NCI-H1436 treated with DMSO at 0.1 percent for 48 hours (cell line): Measurements from ENCODE around the gene OTUB2.

Experiments used
- DNase-seq: peaks from one replicate; lab custom pipeline; 2025; lab: John Stamatoyannopoulos, UW

OTUB2 gene

GRCh38 chr14:94026173-94026888 lies at the start of gene OTUB2:
TSS of gene OTUB2 (plus strand) at chr14:94026340. CDS start at chr14:94026538, 198 bp downstream.
- DNase-seq, result peak; percentile 95

- no peak for DNase-seq
These were observed 49.6 kb upstream of the OTUB2 start, which contains the start of gene ASB2 for GRCh38 chr14:93976477-93977057. TSS of gene ASB2 (minus strand) at chr14:93976570. CDS start at chr14:93964539, 12,031 bp downstream.

GRCh38 chr14:93977171-93977570 lies 49.0 kb upstream of the OTUB2 start:
- no peak for DNase-seq

GRCh38 chr14:93977790-93978581 lies 48.2 kb upstream of the OTUB2 start:
- DNase-seq, result no peak

GRCh38 chr14:93978735-93979134 lies 47.4 kb upstream of the OTUB2 start:
- DNase-seq, result no peak

- DNase-seq, result no peak
These were observed 45.5 kb upstream of the OTUB2 start for GRCh38 chr14:93980456-93981201.

GRCh38 chr14:93981316-93982229 lies 44.6 kb upstream of the OTUB2 start:
- DNase-seq, result no peak

GRCh38 chr14:93982230-93983007 lies 43.7 kb upstream of the OTUB2 start:
- DNase-seq, result no peak

GRCh38 chr14:93984070-93984469 lies 42.1 kb upstream of the OTUB2 start:
- no peak for DNase-seq

GRCh38 chr14:93984987-93985410 lies 41.1 kb upstream of the OTUB2 start:
- no peak for DNase-seq

GRCh38 chr14:93986955-93987354 lies 39.2 kb upstream of the OTUB2 start:
- no peak for DNase-seq

GRCh38 chr14:93987376-93987775 lies 38.8 kb upstream of the OTUB2 start:
- DNase-seq, result no peak

GRCh38 chr14:93987815-93988476 lies 38.2 kb upstream of the OTUB2 start:
- DNase-seq, result no peak

GRCh38 chr14:93989939-93990338 lies 36.2 kb upstream of the OTUB2 start:
- DNase-seq, result no peak

GRCh38 chr14:93991212-93991611 lies 34.9 kb upstream of the OTUB2 start:
- no peak for DNase-seq

- DNase-seq, result no peak
These were observed 34.5 kb upstream of the OTUB2 start for GRCh38 chr14:93991649-93992048.

- DNase-seq, result no peak
These were observed 32.8 kb upstream of the OTUB2 start for GRCh38 chr14:93993382-93993781.

GRCh38 chr14:93994919-93995682 lies 31.0 kb upstream of the OTUB2 start:
- DNase-seq, result no peak

GRCh38 chr14:93996130-93996695 lies 29.9 kb upstream of the OTUB2 start:
- no peak for DNase-seq
